ENCODE measurements around the gene VWA8. TPM values are rescaled to one million over a fixed set of nuclear protein-coding genes. Genes with fewer than 3 reads are reported as not detected.
"Not testable (repeated sequence)": the region's sequence is repeated elsewhere in the genome, so short reads cannot be mapped to it uniquely, and the experiment has no call there.

VWA8 gene
- total RNA-seq, 4 donors from 2014 or later, result 12.0 to 34.0 (median 16.6) TPM

DNA sequence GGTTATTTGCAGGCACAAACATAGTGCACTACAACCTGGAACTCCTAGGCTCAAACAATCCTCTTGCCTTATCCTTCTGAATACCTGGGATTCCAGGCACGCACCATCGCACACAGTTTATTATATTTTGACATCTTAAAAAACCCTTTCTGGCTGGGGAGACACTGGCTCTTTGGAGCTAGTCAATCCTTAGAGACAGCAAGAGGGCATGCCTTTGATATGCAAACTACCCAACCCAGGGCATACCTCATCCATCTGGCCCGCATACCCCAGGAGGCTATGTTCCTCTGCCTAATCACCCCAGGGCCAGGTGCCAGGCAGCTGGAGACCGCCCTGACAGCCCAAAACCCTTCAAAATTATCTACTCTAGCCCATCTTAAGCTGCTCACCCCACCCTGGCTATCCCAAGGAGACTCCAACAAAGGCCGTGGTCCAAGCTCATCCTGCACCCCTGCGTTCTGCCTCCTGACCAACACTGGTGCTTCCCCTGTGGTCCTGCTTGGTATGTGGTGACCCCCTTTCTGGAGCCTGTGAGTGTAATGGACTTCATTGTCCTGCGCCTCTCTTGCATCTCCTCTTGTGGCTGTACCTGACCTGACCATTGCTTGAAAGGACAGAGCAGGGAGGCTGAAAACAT lies 417.1 kb downstream of the VWA8 start:
- H3K27me3 ChIP-seq, result no peaks in the 10 kb centered on the region
- no peak for DNase-seq (ENCODE audit: low spot score in 2 of 2)
- H3K4me3 ChIP-seq, result no peak overlapping the region
- TF ChIP-seq EP300 (IDR thresholded peaks at IDR 0.05), result no peak
- no peak for TF ChIP-seq CTCF (IDR thresholded peaks at IDR 0.05)
- no peak for TF ChIP-seq POLR2A (IDR thresholded peaks at IDR 0.05)
- no peak for TF ChIP-seq POLR2AphosphoS5 (IDR thresholded peaks at IDR 0.05)
- no peak overlapping the region for H3K27ac ChIP-seq
- WGBS, result 82% methylated on average over 6 of the region's 7 CpGs
- H3K9me3 ChIP-seq, result no peaks in the 10 kb centered on the region
- H3K4me1 ChIP-seq, result peaks cover 19% of the 10 kb centered on the region
- no peaks in the 10 kb centered on the region for H3K36me3 ChIP-seq

- not testable (repeated sequence) for H3K4me3 ChIP-seq; DNase-seq (ENCODE audit: low spot score in 2 of 2); H3K27me3 ChIP-seq; H3K9me3 ChIP-seq; H3K27ac ChIP-seq; H3K36me3 ChIP-seq
- WGBS, result 98% methylated on average over 3 of the region's 3 CpGs
- peaks cover 14% of the 10 kb centered on the region for H3K4me1 ChIP-seq
Observed at GRCh38 chr13:41542799-41543198, 418.1 kb downstream of the VWA8 start.

DNA sequence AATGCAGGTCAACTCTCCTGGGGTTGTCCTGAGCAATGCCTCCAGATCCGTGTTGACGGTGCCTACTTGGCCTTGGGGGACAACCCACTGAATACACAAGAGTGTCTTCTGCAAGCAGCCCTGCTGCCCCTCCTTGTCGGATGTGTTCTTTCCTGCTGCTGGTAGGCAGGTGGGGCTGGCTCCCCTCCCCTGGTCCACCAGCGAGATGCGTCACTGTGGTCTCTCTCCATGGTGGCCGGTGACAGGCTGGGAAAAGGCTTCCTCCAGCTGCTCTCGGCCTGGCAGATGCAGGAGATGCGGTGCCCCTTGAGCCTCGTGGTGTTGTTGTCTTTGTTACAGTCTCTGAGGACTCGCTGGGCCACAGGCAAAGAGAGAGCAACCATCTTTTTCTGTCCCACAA lies 418.6 kb downstream of the VWA8 start:
- Histone ChIP-seq H3K4me1 (peaks cover 9% of the 10 kb centered on the region), H3K36me3 (no peaks in the 10 kb centered on the region), H3K27ac (no peak overlapping the region), H3K4me3 (no peak overlapping the region), H3K9me3 (no peaks in the 10 kb centered on the region), H3K27me3 (no peaks in the 10 kb centered on the region)
- DNase-seq (ENCODE audit: low spot score in 2 of 2), result no peak
- WGBS, result 89% methylated on average over 10 of the region's 10 CpGs
- no peak for TF ChIP-seq POLR2A (IDR thresholded peaks at IDR 0.05)
- TF ChIP-seq CTCF (IDR thresholded peaks at IDR 0.05), result no peak
- no peak for TF ChIP-seq POLR2AphosphoS5 (IDR thresholded peaks at IDR 0.05)
- TF ChIP-seq EP300 (IDR thresholded peaks at IDR 0.05), result no peak

GRCh38 chr13:41541142-41541938 lies 419.6 kb downstream of the VWA8 start:
- Histone ChIP-seq H3K4me3 (no peak overlapping the region), H3K9me3 (no peaks in the 10 kb centered on the region), H3K36me3 (no peaks in the 10 kb centered on the region), H3K27me3 (no peaks in the 10 kb centered on the region), H3K4me1 (no peaks in the 10 kb centered on the region), H3K27ac (no peak overlapping the region)
- WGBS, result 81% methylated on average over 9 of the region's 9 CpGs
- no peak for TF ChIP-seq POLR2A (IDR thresholded peaks at IDR 0.05)
- no peak for TF ChIP-seq EP300 (IDR thresholded peaks at IDR 0.05)
- TF ChIP-seq POLR2AphosphoS5 (IDR thresholded peaks at IDR 0.05), result no peak
- TF ChIP-seq CTCF (IDR thresholded peaks at IDR 0.05), result no peak
- DNase-seq (ENCODE audit: low spot score in 2 of 2), result no peak

DNA sequence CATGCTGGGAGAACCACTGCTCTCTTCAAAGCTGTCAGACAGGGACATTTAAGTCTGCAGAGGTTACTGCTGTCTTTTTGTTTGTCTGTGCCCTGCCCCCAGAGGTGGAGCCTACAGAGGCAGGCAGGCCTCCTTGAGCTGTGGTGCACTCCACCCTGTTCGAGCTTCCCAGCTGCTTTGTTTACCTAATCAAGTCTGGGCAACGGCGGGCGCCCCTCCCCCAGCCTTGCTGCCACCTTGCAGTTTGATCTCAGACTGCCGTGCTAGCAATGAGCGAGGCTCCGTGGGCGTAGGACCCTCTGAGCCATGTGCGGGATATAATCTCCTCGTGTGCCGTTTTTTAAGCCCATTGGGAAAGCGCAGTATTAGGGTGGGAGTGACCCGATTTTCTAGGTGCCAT lies 420.7 kb downstream of the VWA8 start:
- H3K27me3 ChIP-seq; H3K4me1 ChIP-seq; H3K4me3 ChIP-seq; DNase-seq (ENCODE audit: low spot score in 2 of 2); H3K9me3 ChIP-seq; H3K36me3 ChIP-seq; H3K27ac ChIP-seq: not testable (repeated sequence)
- WGBS, result 52% methylated on average over 13 of the region's 13 CpGs

DNA sequence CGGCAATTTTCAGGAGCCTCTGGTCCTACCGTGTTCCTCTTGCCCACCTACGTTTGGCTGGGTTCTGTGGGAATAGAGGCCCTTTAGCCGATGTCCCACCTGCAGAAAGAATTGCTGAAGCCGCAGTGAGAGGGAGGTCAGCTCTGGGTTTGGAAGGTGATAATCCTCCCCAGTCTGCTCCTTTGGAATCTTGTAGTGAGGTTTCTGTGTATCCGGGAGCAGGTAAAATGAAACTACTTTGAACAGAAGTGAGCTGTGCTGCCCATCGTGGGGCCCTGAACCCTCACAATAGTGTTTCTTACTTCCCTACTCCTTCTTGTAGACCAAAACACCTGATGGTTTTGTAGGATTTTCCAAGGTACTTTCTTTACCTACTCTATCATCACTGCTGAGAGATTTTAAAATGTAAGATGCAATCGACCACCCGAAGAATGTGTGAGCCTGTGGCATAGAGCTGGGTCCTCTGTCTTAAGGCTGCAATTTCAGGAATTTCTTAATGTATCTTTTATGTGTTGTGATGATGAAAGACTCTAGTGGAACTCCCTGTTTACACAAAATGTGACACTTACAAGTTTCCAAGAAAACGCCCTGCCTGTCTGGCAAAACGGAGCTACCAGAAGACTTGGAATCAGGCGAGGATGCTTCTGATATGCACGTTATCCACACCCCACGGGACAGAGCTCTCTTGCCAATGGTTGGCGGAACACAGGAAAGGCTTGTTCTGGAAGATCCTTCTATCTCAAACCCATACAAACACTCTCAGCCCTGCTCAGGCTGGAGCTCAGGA lies 427.4 kb downstream of the VWA8 start:
- peak overlapping the region; percentile 34 for H3K27ac ChIP-seq
- peak in 1 of 2 donors; percentile 86 for DNase-seq (ENCODE audit: low spot score in 2 of 2)

More for the DNA sequence above, 427.4 kb downstream of the VWA8 start:
- 65% methylated on average over 15 of the region's 15 CpGs for WGBS
- Histone ChIP-seq H3K27me3 (no peaks in the 10 kb centered on the region), H3K4me1 (peaks cover 9% of the 10 kb centered on the region), H3K4me3 (no peak overlapping the region), H3K36me3 (no peaks in the 10 kb centered on the region), H3K9me3 (no peaks in the 10 kb centered on the region)
- no peak for TF ChIP-seq EP300 (IDR thresholded peaks at IDR 0.05)
- peak in 1 of 3 donors; percentile 51 for TF ChIP-seq POLR2AphosphoS5 (IDR thresholded peaks at IDR 0.05)
